Epithelial cell of esophagus (primary cell): ENCODE results near the gene SPDYC.

ENCODE experiments used
- DNase-seq: peaks from one replicate; pipeline ENCODE4 v3.0.0; 2010; ENCODE audit warnings: low read depth
- H3K4me3 ChIP-seq: 2 replicates; pipeline ENCODE4 v1.5.1; 2011; ENCODE audit warnings: mild to moderate bottlenecking, low read length, control low read depth
- CTCF ChIP-seq: IDR thresholded peaks from 2 replicates; pipeline ENCODE4 v1.5.1; 2011; ENCODE audit warnings: low read depth, mild to moderate bottlenecking, low read length, control low read depth, inconsistent platforms; ENCODE audit not compliant: insufficient read depth; ENCODE audit errors: missing control alignments

SPDYC gene

DNA sequence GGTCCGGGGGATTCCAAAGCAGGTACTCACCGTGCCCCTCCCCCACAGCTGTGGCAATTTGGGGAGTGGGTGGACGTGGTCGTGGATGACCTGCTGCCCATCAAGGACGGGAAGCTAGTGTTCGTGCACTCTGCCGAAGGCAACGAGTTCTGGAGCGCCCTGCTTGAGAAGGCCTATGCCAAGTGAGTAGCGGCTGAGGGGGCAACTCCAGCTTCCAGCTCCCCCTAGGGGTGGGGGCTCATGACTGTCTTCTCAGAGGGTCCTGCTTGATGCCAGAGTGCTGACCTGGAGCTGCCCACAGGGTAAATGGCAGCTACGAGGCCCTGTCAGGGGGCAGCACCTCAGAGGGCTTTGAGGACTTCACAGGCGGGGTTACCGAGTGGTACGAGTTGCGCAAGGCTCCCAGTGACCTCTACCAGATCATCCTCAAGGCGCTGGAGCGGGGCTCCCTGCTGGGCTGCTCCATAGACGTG is 15.9 kb downstream of the SPDYC start:
- DNase-seq = no peak
- TF ChIP-seq CTCF = no peak
- no peak overlapping the region for H3K4me3 ChIP-seq

DNA sequence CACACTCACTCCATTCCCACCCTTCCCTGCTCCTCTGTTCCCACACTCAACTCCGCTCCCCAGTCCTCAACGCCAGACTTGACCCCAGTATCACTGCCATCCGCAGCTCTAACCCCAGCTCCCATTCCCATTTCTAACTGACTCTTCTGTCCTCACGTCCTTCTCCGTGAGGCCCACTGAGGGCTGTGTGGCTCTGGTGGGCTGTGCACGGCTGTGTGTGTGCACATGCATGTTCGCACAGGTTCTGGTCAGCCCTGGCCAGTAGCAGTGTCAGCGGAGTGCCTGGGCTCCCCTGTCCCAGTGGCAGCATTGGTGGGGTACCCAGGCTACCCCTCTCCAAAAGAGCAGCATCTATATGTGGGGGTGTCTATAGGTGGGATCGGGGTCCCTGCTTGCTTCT is 16.7 kb downstream of the SPDYC start:
- DNase-seq = no peak
- TF ChIP-seq CTCF = no peak
- no peak overlapping the region for H3K4me3 ChIP-seq

DNA sequence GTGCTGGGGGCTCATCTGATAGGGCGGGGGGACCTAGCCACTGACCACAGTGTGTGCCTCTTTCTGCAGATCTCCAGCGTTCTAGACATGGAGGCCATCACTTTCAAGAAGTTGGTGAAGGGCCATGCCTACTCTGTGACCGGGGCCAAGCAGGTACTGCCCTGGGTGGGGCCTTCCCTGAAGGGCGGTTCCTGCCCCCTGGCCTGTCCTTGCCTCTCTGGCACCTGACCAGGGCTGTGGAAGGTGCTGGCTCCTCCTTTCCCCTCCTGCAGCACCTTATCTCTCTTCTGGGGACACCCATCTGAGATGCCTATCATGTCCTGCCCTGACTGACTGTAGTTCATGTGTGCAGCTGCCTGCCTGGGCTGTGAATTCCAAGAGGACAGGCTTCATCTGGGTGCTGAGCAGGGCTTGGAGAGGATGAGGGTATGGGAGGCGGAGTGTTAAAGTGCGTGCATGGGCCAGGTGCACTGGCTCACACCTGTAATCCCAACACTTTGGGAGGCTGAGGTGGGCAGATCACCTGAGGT is 17.2 kb downstream of the SPDYC start:
- TF ChIP-seq CTCF = no peak
- no peak for DNase-seq
- H3K4me3 ChIP-seq = no peak overlapping the region

DNA sequence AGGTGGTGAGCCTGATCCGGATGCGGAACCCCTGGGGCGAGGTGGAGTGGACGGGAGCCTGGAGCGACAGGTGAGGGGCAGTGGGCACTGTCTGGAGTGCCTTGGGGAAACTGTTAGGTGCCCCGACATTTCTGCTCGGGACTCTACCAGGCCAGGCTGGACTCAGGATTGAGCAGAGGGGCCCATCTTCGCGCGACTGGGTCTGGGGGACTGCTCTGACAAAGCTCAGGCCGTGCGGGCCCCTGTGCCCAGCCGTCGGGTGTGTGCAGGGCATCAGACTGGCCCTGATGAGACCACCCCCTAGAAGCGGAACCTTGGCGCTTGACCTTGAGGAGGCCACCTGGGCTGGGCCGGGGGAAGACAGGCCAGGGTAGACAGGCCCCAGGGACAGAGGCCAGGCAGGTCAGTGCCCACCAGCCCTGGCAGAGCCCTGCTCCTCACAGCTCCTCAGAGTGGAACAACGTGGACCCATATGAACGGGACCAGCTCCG is 18.0 kb downstream of the SPDYC start:
- no peak for TF ChIP-seq CTCF
- DNase-seq = no peak
- no peak overlapping the region for H3K4me3 ChIP-seq

DNA sequence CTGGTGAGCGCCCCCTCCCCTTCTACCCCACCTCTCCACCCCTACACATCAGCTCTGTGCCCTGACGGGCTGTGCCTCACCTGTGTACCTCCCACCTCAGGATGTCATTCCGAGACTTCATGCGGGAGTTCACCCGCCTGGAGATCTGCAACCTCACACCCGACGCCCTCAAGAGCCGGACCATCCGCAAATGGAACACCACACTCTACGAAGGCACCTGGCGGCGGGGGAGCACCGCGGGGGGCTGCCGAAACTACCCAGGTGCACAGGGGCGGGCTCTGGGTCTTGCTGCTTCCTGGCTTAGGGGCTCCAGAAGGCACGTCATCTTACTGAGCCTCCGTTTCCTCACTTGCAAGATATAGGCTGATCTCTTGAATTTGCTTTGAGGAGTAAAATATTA is 18.5 kb downstream of the SPDYC start:
- DNase-seq = no peak
- no peak for TF ChIP-seq CTCF
- no peak overlapping the region for H3K4me3 ChIP-seq

GRCh38 chr11:65189191-65189590 is 19.2 kb downstream of the SPDYC start:
- H3K4me3 ChIP-seq = no peak overlapping the region
- no peak for TF ChIP-seq CTCF
- DNase-seq = no peak

DNA sequence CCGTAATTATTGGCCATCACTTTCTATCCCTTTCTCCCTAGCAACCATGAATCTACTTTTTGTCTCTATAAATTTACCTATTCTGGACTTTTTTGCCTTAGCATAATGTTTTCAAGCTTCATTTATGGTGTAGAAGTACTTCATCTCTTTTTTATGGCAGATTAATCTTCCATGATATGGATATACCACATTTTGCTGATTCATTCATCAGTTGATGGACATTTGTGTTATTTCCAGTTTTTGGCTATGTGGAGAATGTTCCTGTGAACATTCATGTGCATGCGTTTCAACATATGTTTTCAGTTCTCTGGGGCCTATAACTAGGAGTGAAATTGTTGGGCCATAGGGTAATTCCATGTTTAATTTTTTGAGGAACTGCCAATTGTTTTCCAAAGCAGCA is 24.5 kb downstream of the SPDYC start:
- no peak for DNase-seq
- no peak for TF ChIP-seq CTCF
- H3K4me3 ChIP-seq = no peak overlapping the region
